Fibroblast of gingiva (primary cell): Measurements from ENCODE around the gene APMAP.
"Not testable (repeated sequence)": the region's sequence is repeated elsewhere in the genome, so short reads cannot be mapped to it uniquely, and the experiment has no call there.

ENCODE experiments used
- DNase-seq: peaks from one replicate; pipeline ENCODE4 v3.0.0-alpha.2; 2011; ENCODE audit warnings: low read depth

The APMAP gene

DNA sequence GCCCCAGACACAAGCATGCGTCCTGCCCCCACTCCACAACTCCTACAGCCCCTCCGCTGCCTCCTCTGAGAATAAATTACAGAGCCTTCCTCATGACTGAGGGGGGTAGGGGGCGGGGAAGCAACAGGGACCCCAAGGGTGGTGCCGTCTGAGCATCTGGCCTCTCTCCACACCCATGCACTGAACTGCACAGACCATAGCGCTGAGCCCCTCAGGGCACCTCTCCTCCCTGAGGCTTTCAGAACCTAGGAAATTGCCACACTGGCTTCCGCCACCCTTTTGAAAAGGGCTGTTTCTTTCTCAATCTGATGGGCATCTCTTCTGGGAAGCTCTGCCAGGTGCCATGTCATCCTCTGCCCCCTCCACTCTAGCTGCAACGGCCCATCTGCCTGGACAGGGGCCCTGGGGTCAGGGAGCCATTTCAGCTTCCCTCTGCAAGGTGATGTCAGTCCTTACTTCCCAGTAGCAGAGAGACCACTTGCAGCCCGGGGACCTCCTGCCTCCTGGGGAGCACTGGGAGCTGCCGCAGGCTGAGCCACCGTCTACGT, 40.9 kb downstream of the APMAP start:
- no peak for DNase-seq

DNA sequence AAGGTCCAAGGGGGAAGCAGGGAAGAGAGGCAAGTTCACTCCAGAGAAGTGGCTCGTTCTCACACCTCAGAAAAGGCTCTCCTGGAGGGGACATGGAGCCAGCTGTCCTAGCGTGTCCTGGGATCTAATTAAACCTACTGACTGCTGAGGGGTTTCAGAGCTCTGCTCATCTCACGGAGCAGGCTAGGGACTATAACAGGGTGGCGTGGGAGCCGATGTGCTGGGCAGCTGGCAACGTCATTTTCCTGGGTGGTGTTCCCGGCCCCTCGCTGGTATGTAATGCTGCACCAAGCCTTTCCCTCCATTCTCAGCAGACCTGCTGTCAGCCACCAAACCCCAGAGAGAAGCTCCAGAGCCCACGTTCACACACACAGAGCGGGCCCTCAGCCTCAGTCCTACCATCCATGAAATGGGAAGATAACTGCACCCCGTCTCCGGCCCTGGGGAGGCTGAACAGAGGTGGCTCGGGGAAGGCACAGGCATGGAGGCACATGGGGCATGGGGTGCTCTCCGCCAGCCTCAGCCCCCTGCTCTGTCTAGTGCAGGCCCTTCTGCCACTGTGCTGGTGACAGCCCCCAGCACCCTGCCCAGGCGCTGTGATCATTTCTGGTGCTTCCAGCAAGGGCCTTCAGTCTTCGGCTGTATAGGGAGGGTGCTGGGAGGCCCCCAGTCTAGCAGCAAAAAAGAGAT, 41.6 kb downstream of the APMAP start:
- DNase-seq, result no peak

DNA sequence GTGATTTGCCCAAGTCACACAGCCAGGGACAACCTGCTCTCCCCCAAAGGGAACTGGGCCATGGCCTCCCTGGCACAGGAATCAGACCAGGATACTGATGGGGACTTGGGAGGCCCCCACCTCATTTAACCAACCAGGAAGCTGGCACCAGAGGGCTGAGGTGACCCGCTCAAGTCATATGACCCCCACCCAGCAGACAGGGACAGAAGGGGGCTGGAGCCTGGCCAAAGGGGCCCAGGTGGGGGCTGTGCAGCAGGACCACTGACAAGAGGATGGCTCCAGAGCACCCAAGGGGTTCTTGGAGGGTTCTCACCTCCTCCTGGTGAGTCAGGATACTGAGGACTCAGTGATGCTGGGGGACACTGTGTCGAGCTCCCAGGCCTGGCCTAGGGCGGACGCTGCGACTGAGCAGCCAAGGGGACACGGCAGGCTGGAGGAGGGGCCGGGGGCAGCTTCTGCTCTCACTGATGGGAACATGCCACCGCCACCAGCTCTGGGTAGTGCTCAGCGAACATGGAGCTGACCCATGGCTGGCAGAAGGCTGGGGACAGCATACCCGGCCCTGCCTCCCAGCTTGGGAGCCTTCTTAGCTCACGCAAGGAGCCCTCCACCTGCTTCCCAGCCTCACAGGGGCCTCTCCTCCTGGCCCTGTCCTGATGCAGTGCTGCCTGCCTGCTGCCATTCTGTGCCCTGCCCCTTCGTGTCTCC, 42.3 kb downstream of the APMAP start:
- DNase-seq, result no peak

DNA sequence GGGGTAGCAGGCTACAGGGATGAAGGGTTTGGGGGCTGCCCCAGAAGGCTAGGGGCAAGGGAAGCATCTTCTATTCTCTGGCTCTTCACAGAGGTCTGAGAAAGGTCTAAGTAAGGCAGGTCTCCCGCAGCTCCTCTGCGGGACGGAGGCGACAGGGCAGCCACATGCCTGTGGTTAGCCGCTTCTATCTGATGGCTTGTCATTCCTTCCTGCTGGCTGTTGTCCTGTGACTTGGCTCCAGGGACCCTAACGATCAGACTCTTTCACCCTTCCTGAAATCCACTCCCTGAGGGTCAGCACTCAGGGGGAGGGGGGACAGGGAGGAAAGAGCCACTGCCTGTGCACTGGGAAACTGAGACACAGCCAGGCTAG, 42.8 kb downstream of the APMAP start:
- no peak for DNase-seq

DNA sequence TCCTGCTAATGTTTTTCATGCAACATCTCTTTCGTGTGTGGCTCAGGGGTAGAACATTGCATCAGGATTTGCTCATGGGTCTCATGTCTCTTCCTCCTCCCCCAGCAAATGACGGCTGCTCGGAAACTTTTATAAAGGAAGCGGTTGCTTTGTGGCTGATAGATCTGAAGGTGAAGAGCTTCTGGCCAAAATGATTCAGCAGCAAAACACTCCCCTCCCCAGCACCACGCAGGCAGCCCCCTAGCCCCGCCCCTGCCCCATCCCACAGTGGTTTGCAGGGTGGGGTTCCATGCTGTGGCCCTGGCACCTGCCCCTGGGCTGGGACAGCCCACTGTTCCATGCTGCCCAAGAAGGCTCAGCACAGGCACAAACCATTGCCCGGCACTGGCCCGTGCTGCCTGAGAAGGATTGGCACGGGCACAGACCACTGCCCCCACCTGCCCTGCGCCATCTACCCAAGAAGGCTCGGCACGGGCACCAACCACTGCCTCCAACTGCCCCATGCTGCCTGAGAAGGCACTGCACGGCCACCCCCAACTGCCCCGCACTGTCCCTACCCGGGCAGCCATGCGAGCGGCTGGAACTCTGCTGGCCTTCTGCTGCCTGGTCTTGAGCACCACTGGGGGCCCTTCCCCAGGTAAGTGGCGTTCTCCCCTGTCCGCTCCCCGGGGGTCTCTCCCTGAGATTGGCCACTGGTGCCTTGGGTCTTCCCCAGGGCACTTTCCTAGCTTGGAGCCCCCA, 43.4 kb downstream of the APMAP start, which contains the start of gene CST7:
TSS of gene CST7 (plus strand) at position 331 of the 741 bp plus-strand sequence. CDS start at position 568, 237 bp downstream.
- no peak for DNase-seq

DNA sequence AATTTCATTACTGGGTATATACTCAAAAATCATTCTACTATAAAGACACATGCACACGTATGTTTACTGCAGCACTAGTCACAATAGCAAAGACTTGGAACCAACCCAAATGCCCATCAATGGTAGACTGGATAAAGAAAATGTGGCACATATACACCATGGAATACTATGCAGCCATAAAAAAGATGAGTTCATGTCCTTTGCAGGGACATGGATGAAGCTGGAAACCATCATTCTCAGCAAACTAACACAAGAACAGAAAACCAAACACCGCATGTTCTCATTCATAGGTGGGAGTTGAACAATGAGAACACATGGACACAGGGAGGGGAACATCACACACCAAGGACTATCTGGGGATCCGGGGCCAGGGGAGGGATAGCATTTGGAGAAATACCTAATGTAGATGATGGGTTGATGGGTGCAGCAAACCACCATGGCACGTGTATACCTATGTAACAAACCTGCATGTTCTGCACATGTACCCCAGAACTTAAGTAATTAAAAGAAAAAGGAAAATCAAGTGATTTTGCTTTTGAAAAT, 44.1 kb downstream of the APMAP start:
- not testable (repeated sequence) for DNase-seq

DNA sequence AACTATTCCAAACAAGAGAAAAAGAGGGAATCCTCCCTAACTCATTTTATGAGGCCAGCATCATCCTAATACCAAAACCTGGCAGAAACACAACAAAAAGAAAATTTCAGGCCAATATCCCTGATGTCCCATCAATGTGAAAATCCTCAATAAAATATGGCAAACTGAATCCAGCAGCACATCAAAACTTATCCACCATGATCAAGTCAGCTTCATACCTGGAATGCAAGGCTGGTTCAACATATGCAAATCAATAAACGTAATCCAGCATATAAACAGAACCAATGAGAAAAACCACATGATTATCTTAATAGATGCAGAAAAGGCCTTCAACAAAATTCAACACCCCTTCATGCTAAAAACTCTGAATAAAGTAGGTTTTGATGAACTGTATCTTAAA, 46.2 kb downstream of the APMAP start:
- not testable (repeated sequence) for DNase-seq

DNA sequence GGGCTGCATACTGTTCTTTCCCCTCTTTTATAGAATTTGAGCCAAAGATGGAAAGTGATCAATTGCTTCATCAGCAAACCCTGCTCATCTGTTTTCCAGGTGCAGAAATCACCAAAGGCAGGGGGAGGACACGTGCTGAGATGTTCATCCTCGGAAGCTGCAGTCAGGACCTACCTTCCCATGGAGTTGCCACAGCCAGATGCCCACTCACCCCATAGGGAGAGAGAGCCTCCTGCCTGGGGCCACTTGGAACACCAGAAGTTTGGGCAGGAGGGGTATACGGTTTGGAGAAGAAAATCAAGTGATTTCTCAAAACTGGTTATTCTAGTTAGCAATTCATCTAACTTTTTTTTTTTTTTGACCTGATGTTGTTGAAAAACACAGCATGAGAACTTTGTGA, 48.8 kb downstream of the APMAP start:
- DNase-seq, result no peak

DNA sequence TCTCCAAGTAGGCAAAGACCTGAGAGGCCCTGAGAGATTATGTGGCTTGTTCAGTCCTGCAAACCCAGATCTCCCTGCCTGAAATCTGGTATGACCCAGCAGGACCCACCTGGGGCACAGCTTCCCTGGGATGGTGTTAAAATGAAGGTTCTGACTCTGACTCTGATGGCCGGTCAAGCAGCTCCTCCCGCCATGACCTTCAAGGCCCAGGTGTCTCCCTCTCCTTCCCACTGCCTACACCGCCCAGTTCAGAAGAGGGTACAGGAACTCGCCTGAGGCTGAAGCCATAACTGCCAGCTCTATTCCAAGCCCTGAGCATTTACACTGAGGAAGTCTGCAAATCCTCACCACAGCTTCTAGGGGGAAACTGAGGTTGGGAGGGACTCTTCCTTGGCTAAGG, 49.4 kb downstream of the APMAP start:
- no peak for DNase-seq

DNA sequence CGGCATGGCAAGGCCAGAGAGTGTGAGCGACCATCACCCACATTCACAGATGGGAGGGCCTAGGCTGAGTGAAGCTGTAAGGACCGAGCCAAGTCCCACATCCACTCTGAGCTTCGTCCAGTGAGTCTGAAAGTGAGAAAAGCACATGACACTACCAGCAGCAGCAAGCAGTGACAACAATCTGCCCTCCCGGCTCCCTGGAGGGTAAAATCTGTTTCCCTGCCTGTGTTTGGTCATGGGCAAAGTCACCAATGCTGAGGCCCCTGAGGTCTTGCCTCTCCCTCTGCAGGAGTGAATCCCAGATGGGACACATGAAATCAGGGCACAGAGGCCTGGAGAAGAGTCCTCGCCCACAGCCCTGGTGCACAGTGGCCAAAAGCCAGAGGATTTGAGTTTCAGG, 49.9 kb downstream of the APMAP start:
- DNase-seq, result no peak

DNA sequence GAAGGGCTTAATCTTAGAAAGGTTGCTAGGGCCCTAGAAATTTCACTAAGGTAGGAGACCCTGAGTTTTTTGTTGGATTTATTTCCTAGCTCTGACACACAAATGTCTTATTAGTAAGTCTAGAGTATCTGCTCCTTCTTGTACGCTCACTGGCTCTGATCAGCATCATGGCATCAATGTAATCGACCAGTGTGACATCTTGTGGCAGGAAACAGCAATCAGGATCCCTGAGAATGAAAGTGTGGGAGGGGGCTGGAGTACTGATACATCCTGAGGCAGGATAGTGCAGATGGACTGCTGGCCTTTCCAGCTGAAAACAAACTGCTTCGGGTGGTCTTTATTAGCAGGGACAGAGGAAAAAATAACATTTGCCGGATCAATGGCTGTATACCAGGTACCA, 53.5 kb downstream of the APMAP start:
- no peak for DNase-seq

DNA sequence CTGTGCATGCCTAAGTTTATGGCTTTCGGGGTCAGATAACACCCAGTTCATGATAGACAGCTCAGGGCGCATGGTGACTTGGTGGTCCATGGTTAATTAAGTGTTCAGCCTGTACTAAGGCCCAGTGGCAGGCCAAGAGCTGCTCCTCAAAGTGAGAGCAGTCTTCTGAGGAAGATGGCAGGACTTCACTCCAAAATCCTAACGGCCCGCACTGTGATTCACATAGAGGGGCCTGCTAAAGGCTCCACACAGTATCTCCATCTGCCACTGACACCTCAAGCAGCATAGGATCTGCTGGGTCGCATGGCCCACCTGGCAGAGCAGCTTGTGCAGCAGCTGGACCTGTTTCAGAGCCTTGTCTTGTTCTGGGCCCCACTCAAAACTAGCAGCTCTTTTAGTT, 54.1 kb downstream of the APMAP start:
- DNase-seq, result no peak

DNA sequence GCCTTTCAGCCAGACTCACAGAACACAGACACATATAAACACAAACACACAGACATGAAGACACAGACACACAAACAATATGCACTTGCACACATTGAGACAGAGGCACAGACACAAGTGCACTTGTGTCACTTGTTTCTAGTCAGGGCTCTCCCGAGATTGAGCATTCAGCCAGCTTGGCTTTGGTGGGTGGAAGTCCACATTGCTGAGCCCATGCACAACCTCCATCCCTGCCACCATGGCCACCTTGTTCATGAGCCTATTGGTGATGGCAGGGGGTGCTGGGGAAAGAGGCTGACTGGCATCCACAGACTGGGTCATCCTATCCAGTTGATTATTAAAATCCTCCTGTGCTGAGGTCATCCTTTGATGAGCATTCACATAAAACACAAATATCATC, 55.0 kb downstream of the APMAP start:
- no peak for DNase-seq

DNA sequence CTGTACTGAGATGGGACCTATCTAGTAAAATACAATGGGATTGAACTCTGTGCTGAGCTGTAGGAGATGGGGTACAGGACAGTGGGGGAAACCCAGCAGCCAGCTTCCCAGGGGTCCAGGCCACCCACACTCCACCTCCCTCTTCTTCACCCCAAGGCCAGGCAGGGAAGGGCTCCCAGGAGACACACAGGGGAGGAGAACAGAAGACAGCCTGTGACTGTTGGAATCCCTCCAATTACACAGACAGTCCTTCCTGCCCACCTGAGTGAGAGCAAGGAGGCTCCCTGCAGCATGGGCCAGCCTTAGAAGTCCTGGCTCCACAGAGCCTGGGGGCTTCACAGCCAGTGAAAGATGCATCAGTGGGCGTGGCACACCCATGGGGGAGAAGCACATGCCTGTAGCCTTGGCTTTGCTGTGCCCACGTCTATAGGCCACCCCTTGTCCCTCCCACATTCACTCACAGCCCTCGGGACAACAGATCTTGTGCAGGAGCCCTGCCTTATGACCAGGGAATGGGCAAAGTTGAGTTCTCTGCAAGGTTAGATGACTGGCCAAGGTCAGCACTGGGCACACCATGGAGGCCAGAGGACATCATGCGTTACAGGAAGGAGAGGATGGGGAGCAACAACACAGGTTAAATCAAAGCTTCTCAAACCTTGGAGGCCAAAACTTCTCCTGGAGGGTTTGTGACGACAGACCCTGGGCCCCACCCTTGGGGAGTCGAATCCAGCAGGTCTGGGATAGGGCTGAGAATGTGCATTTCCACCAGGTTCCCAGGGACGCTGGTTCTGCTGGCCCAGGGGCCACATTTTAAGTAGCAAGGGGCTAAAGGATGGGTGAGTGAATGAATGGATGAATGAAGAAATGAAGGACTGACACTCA, 55.8 kb downstream of the APMAP start:
- no peak for DNase-seq

DNA sequence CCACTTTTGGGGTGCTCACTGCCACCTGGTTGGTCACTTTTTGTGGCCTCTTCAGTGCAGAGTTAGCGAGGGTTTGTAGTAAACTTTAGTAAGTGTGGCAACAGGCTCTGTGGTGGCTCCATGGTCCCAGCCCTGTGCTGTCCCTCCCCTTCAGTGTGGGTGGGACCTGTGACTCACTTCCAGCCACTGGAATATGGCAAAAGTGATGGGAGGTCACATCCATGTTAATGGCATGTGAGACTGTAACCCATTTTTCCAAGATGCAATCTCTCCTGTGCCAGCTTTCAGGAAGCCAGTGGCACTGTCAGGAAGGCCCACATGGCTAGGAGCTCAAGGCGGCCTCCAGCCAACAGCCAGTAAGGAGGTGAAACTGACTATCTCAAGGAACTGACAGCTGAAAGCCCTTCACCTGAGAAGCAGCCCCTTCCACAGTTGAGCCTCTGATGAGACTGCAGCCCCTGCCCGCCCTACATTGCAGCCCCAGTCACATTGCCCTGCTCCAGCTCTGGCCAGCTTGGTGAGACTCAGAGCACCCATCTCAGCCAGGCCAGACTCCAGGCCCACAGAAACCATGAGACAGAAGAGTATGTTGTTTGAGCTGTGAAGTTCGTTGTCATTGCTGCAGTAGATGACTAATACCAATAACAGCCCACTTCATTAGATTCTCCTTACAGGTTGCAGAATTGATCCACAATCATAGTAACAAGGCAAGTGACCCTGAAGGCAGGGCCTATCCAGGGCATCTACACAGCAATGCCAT, 56.6 kb downstream of the APMAP start:
- no peak for DNase-seq

DNA sequence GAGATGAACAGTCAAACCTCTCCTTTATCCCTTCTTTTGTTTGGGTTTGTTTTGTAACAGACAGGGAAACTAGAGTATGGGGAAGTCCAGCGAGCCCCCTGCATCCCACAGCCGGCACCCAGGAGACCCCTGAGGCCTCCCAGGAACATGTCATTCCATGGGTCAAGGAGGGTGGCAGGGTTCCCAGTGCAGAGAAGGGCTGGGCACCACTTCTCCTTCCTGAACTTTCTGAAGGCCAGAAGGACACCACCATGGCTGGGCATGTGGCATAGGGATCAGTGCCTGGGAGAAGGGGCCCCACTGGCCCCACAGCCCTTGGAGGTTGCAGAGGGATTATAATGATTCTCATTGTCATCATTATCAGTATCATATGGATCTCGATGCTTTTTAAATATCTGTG, 57.4 kb downstream of the APMAP start:
- DNase-seq, result no peak

DNA sequence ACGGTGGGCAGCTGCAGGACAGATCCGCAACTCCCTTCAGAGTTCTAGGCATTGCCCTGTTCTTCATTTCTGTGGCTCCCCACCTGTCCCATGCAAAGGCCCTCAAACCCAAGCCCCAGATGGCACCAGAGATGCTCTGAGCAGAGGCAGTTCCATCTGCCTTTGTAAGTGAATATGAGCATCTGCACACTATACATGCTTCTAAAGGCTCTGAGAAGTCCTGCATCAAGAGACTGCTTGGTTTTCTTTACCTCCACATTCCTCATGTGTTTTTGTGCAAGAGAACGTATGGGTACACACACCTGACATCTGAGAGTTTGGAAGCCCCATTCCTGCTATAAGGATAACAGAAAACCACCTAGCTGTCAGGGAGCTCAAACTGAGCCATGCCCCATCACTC, 57.8 kb downstream of the APMAP start:
- no peak for DNase-seq

DNA sequence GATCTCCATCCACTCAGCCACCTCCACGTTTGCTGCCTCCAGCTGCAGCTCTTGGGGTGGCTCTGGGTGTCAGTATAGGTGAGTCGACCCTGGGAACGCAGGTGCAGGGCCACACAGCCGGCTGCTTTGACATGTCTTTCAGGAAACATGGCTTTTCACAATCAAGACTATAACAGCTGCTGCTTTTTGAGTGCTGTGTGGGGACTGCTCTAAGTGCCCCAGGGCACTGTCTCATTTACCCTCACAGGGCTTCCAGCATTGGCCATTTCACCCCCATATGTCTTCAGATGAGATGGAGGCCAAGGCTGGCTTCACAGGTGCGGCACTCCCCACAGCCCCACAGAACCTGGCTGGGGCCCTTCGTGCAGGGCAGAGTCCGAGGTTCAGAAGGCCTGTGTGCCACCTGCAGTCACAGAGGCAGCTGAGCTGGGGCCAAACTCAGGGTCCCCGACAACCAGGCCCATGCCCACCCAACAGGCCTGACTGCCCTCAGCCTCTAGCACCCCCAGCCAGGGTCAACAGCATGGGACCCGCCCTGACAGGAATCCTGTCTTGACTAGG, 58.4 kb downstream of the APMAP start:
- no peak for DNase-seq

DNA sequence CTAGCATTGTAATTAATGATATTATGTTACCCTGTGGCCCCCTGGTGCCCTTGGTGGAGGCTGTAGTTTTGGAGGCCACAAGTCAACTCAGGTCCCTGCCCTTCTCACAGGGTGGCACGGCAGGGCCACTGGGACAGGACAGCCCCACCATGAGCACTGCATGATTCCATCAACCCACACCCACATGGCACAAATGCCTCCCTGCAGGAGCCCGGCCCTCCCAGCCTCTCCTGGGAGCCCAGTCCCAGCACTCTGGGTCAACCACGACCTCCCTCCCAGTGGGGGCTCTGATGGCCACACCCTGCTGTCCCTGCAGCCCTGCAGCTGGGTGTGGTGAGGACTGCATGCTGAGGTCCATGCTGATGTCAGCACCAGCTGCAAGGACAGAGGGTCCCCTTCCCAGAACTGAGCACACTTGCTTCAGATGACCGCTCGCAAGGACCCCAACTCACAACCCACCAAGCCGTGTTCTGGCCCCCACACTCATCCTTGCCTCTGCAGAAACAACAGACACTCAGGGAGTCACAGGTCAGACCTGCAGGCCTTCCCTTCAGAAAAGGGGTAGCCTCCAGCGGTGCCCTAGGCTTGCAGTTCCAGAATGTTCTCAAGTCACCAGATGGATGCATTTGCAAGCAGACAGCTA, 59.2 kb downstream of the APMAP start:
- DNase-seq, result no peak

DNA sequence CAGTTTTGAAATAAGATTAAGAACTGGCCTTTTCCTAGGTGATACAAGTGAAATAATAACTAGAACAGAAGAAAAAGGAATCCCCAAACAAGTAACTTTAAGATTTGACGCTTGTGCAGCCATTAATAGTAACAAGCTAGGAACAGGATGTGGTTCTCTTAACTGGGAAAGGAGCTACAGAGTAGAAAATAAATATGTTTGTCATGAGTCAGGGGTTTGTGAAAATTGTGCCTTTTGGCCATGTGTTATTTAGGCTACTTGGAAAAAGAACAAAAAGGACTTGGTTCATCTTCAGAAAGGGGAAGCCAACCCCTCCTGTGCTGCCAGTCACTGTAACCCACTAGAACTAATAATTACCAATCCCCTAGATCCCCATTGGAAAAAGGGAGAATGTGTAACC, 60.7 kb downstream of the APMAP start:
- DNase-seq, result not testable (repeated sequence)
